ENCODE measurements around the gene TMEM107.

Gene TMEM107

GRCh38 chr17:8138374-8138671, 37.9 kb downstream of the TMEM107 start:
- Histone ChIP-seq H3K27ac (ENCODE audit: low read depth, low read length) (no peak overlapping the region), H3K27me3 (ENCODE audit: control insufficient read depth, insufficient read depth, low read length) (peaks cover 14% of the 10 kb centered on the region)

DNA sequence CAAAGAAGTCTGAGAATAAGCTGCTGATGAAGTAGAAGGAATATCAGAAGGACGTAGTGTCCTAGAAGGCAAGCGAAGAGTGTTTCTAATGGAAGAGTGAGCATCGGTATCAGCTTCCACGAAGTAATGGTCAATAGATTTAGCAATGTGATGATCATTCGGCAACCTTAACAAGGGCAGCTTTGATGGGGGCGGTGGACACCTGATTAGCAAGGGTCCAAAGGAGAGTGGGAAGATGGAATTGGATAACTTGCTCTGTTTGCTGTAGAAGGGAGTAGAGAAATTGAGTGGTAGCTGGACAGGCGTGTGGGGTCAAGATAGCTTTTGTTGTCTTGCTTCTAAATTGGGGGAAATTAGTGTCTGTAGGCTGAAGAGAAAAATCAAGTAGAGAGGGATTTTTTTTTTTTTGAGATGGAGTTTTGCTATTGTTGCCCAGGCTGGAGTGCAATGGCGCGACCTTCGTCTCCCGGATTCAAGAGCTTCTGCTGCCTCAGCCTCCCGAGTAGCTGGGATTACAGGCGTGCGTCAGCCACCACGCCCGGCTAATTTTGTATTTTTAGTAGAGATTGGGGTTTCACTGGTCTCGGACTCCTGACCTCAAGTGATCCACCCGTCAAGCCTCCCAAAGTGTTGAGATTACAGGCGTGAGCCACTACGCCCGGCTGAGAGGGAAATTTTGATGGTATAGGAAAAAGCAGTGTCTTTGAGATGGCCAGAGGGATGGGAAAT, 38.4 kb downstream of the TMEM107 start:
- peak overlapping the region; percentile 82 for H3K4me3 ChIP-seq (ENCODE audit: low read depth, low read length)
- no peak overlapping the region for H3K27ac ChIP-seq (ENCODE audit: low read depth, low read length)
- peaks cover 14% of the 10 kb centered on the region for H3K27me3 ChIP-seq (ENCODE audit: control insufficient read depth, insufficient read depth, low read length)
- H3K9ac ChIP-seq (ENCODE audit: low read length) = peak overlapping the region; percentile 7
- peaks cover 12% of the 10 kb centered on the region for H3K4me1 ChIP-seq (ENCODE audit: control insufficient read depth, insufficient read depth, low read length)
- no peaks in the 10 kb centered on the region for H3K9me3 ChIP-seq (ENCODE audit: control insufficient read depth, insufficient read depth, low read depth, low read length)
- H3K36me3 ChIP-seq (ENCODE audit: control insufficient read depth, insufficient read depth, low read length) = peaks cover 27% of the 10 kb centered on the region

More at GRCh38 chr17:8138374-8138671, 37.9 kb downstream of the TMEM107 start:
- Histone ChIP-seq H3K9ac (ENCODE audit: low read length) (peak overlapping the region; percentile 7), H3K4me3 (ENCODE audit: low read depth, low read length) (peak overlapping the region; percentile 82), H3K36me3 (ENCODE audit: control insufficient read depth, insufficient read depth, low read length) (peaks cover 29% of the 10 kb centered on the region), H3K9me3 (ENCODE audit: control insufficient read depth, insufficient read depth, low read depth, low read length) (no peaks in the 10 kb centered on the region), H3K4me1 (ENCODE audit: control insufficient read depth, insufficient read depth, low read length) (peaks cover 9% of the 10 kb centered on the region)

- Histone ChIP-seq H3K9ac (ENCODE audit: low read length) (no peak overlapping the region), H3K27me3 (ENCODE audit: control insufficient read depth, insufficient read depth, low read length) (peaks cover 34% of the 10 kb centered on the region), H3K4me3 (ENCODE audit: low read depth, low read length) (no peak overlapping the region), H3K4me1 (ENCODE audit: control insufficient read depth, insufficient read depth, low read length) (peaks cover 12% of the 10 kb centered on the region), H3K9me3 (ENCODE audit: control insufficient read depth, insufficient read depth, low read depth, low read length) (no peaks in the 10 kb centered on the region), H3K27ac (ENCODE audit: low read depth, low read length) (no peak overlapping the region), H3K36me3 (ENCODE audit: control insufficient read depth, insufficient read depth, low read length) (no peaks in the 10 kb centered on the region)
Observed at GRCh38 chr17:8133941-8134340, 42.2 kb downstream of the TMEM107 start.

GRCh38 chr17:8133399-8133798, 42.8 kb downstream of the TMEM107 start:
- Histone ChIP-seq H3K9ac (ENCODE audit: low read length) (no peak overlapping the region), H3K27me3 (ENCODE audit: control insufficient read depth, insufficient read depth, low read length) (peaks cover 40% of the 10 kb centered on the region), H3K27ac (ENCODE audit: low read depth, low read length) (no peak overlapping the region)

GRCh38 chr17:8131844-8132441, 44.2 kb downstream of the TMEM107 start:
- Histone ChIP-seq H3K9me3 (ENCODE audit: control insufficient read depth, insufficient read depth, low read depth, low read length) (no peaks in the 10 kb centered on the region), H3K9ac (ENCODE audit: low read length) (no peak overlapping the region), H3K27me3 (ENCODE audit: control insufficient read depth, insufficient read depth, low read length) (peaks cover 45% of the 10 kb centered on the region), H3K4me3 (ENCODE audit: low read depth, low read length) (no peak overlapping the region), H3K27ac (ENCODE audit: low read depth, low read length) (no peak overlapping the region), H3K4me1 (ENCODE audit: control insufficient read depth, insufficient read depth, low read length) (peaks cover 11% of the 10 kb centered on the region), H3K36me3 (ENCODE audit: control insufficient read depth, insufficient read depth, low read length) (no peaks in the 10 kb centered on the region)

More at GRCh38 chr17:8133399-8133798, 42.8 kb downstream of the TMEM107 start:
- Histone ChIP-seq H3K4me3 (ENCODE audit: low read depth, low read length) (0 out of 2 replicates have a peak overlapping the region, but pooled peaks have one; percentile 5), H3K4me1 (ENCODE audit: control insufficient read depth, insufficient read depth, low read length) (peaks cover 12% of the 10 kb centered on the region), H3K36me3 (ENCODE audit: control insufficient read depth, insufficient read depth, low read length) (no peaks in the 10 kb centered on the region), H3K9me3 (ENCODE audit: control insufficient read depth, insufficient read depth, low read depth, low read length) (no peaks in the 10 kb centered on the region)

- H3K27me3 ChIP-seq (ENCODE audit: control insufficient read depth, insufficient read depth, low read length) = peaks cover 70% of the 10 kb centered on the region
- no peak overlapping the region for H3K9ac ChIP-seq (ENCODE audit: low read length)
- no peaks in the 10 kb centered on the region for H3K9me3 ChIP-seq (ENCODE audit: control insufficient read depth, insufficient read depth, low read depth, low read length)
- no peaks in the 10 kb centered on the region for H3K36me3 ChIP-seq (ENCODE audit: control insufficient read depth, insufficient read depth, low read length)
- no peak overlapping the region for H3K27ac ChIP-seq (ENCODE audit: low read depth, low read length)
- no peak overlapping the region for H3K4me3 ChIP-seq (ENCODE audit: low read depth, low read length)
- peaks cover 16% of the 10 kb centered on the region for H3K4me1 ChIP-seq (ENCODE audit: control insufficient read depth, insufficient read depth, low read length)
Observed at GRCh38 chr17:8128125-8128784, 47.9 kb downstream of the TMEM107 start.

- peak overlapping the region; percentile 78 for H3K4me3 ChIP-seq (ENCODE audit: low read depth, low read length)
- H3K9me3 ChIP-seq (ENCODE audit: control insufficient read depth, insufficient read depth, low read depth, low read length) = no peaks in the 10 kb centered on the region
- no peaks in the 10 kb centered on the region for H3K36me3 ChIP-seq (ENCODE audit: control insufficient read depth, insufficient read depth, low read length)
- H3K9ac ChIP-seq (ENCODE audit: low read length) = no peak overlapping the region
- H3K27me3 ChIP-seq (ENCODE audit: control insufficient read depth, insufficient read depth, low read length) = peaks cover 85% of the 10 kb centered on the region
- H3K4me1 ChIP-seq (ENCODE audit: control insufficient read depth, insufficient read depth, low read length) = peaks cover 13% of the 10 kb centered on the region
- no peak overlapping the region for H3K27ac ChIP-seq (ENCODE audit: low read depth, low read length)
Observed at GRCh38 chr17:8126491-8127066, 49.6 kb downstream of the TMEM107 start.

GRCh38 chr17:8125947-8126490, 50.2 kb downstream of the TMEM107 start:
- Histone ChIP-seq H3K27ac (ENCODE audit: low read depth, low read length) (no peak overlapping the region), H3K27me3 (ENCODE audit: control insufficient read depth, insufficient read depth, low read length) (peaks cover 81% of the 10 kb centered on the region)

DNA sequence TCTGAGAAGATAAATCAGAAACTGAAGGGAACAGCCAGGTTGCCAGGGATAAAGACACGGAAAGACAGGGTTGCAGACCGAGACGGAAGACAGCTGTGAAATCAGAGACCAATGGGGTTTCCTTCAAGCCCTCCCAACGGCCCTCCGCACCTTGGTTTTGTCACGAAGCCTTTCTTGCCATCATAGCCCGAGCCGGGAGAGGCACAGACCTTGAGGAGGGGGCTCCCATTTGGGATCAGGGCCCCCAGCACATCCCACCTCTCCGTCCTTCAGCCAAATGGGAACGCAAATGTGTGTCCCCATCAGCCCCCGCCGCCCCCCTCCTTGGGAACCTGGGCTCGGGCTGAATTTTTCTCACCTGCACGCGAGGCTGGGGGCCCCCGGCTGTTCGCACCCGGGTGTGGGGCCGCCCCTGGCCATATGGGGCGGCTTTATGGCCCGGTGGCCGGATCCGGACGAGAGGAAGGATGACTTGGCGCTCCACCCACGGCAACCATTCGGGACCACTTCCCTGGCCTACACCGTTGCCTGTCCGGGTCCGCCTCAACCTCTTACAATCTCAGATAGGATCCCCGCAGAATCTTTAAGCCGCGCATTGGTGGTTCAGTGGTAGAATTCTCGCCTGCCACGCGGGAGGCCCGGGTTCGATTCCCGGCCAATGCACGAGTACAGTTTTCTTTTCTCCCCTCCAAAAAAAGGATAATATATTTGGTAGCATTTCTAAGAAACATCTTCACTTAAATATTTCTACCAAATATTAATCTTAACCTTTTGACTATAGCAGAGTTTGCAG, 50.8 kb downstream of the TMEM107 start:
- Histone ChIP-seq H3K27ac (ENCODE audit: low read depth, low read length) (no peak overlapping the region), H3K9me3 (ENCODE audit: control insufficient read depth, insufficient read depth, low read depth, low read length) (no peaks in the 10 kb centered on the region), H3K9ac (ENCODE audit: low read length) (peak overlapping the region; percentile 11), H3K27me3 (ENCODE audit: control insufficient read depth, insufficient read depth, low read length) (peaks cover 81% of the 10 kb centered on the region), H3K4me1 (ENCODE audit: control insufficient read depth, insufficient read depth, low read length) (peaks cover 13% of the 10 kb centered on the region), H3K36me3 (ENCODE audit: control insufficient read depth, insufficient read depth, low read length) (no peaks in the 10 kb centered on the region), H3K4me3 (ENCODE audit: low read depth, low read length) (peak overlapping the region; percentile 78)

More at GRCh38 chr17:8125947-8126490, 50.2 kb downstream of the TMEM107 start:
- Histone ChIP-seq H3K4me1 (ENCODE audit: control insufficient read depth, insufficient read depth, low read length) (peaks cover 13% of the 10 kb centered on the region), H3K9me3 (ENCODE audit: control insufficient read depth, insufficient read depth, low read depth, low read length) (no peaks in the 10 kb centered on the region), H3K9ac (ENCODE audit: low read length) (peak overlapping the region; percentile 36), H3K36me3 (ENCODE audit: control insufficient read depth, insufficient read depth, low read length) (no peaks in the 10 kb centered on the region), H3K4me3 (ENCODE audit: low read depth, low read length) (peak overlapping the region; percentile 78)

DNA sequence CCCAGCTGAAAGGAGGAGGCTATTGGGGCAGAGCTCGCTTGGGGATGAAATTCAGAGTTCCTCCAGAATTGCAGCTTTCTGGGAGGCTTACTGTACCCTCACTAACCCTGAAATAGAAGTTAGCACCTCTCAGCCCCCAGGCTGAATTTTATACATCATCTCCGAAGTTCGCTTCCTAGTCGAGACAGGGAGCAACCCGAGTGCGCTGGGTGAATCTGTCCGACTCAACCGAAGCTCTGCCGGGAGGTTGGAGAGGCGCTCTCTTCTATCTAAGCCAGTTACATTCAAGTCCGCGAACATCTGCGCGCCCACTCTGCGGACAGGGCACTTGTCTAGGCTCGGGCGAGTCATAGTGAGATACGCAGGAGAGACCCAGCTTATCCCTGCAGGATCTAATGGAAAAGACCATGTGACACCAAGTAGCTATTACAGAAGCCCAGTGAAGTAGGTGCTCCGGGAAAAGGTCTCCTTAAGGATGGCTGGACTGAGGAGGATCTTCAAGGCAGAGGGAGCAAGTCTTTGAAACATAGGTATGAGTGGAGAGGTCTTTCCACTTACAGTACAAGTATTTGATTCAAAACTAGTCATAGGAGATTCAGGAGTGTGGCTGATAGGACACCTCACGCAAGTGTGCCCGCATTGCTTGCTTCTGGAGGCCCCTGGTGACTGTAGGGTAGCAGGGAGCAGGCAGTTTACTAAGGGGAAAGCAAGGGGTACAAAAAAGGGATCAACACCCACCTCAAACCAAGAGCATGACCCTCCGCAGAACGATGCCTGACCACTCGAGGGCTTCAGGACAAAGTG, 51.6 kb downstream of the TMEM107 start:
- peak overlapping the region; percentile 78 for H3K4me3 ChIP-seq (ENCODE audit: low read depth, low read length)
- peaks cover 73% of the 10 kb centered on the region for H3K27me3 ChIP-seq (ENCODE audit: control insufficient read depth, insufficient read depth, low read length)
- no peak overlapping the region for H3K27ac ChIP-seq (ENCODE audit: low read depth, low read length)
- peak overlapping the region; percentile 11 for H3K9ac ChIP-seq (ENCODE audit: low read length)
- H3K4me1 ChIP-seq (ENCODE audit: control insufficient read depth, insufficient read depth, low read length) = peaks cover 13% of the 10 kb centered on the region
- H3K36me3 ChIP-seq (ENCODE audit: control insufficient read depth, insufficient read depth, low read length) = no peaks in the 10 kb centered on the region
- no peaks in the 10 kb centered on the region for H3K9me3 ChIP-seq (ENCODE audit: control insufficient read depth, insufficient read depth, low read depth, low read length)
